ENCODE data around the gene EDEM3. TPM values are rescaled to one million over a fixed set of nuclear protein-coding genes. Genes with fewer than 3 reads are reported as not detected.

The EDEM3 gene
- total RNA-seq, 2 experiments from 2014 or later: 11.5 to 12.4 TPM

GRCh38 chr1:184755226-184756065 is 788 bp upstream of the EDEM3 start:
- Mint-ChIP-seq H3K4me3 (peak overlapping the region; percentile 93), H3K4me1 (peaks cover 30% of the 10 kb centered on the region), H3K27ac (peak overlapping the region; percentile 95), H3K27me3 (peaks cover 8% of the 10 kb centered on the region), H3K36me3 (peaks cover 13% of the 10 kb centered on the region), H3K9me3 (no peaks in the 10 kb centered on the region)
- peak; percentile 20 for DNase-seq

GRCh38 chr1:184753608-184754475 is 816 bp downstream of the EDEM3 start:
- peak; percentile 59 for DNase-seq
- Mint-ChIP-seq H3K9me3 (no peaks in the 10 kb centered on the region), H3K36me3 (peaks cover 13% of the 10 kb centered on the region), H3K4me1 (peaks cover 38% of the 10 kb centered on the region), H3K27me3 (peaks cover 8% of the 10 kb centered on the region), H3K27ac (peak overlapping the region; percentile 95), H3K4me3 (peak overlapping the region; percentile 93)

- H3K4me3 Mint-ChIP-seq: peak overlapping the region; percentile 93
- peak overlapping the region; percentile 95 for H3K27ac Mint-ChIP-seq
- H3K4me1 Mint-ChIP-seq: peaks cover 40% of the 10 kb centered on the region
- peaks cover 8% of the 10 kb centered on the region for H3K27me3 Mint-ChIP-seq
- no peaks in the 10 kb centered on the region for H3K9me3 Mint-ChIP-seq
- DNase-seq: no peak
- H3K36me3 Mint-ChIP-seq: peaks cover 13% of the 10 kb centered on the region
Measured at GRCh38 chr1:184753117-184753516, 1.5 kb downstream of the EDEM3 start.

GRCh38 chr1:184752656-184753055 is 2.0 kb downstream of the EDEM3 start:
- no peak for DNase-seq
- no peaks in the 10 kb centered on the region for H3K9me3 Mint-ChIP-seq
- H3K4me3 Mint-ChIP-seq: peak overlapping the region; percentile 93
- peaks cover 6% of the 10 kb centered on the region for H3K27me3 Mint-ChIP-seq
- H3K4me1 Mint-ChIP-seq: peaks cover 40% of the 10 kb centered on the region
- H3K27ac Mint-ChIP-seq: no peak overlapping the region
- peaks cover 17% of the 10 kb centered on the region for H3K36me3 Mint-ChIP-seq

GRCh38 chr1:184748740-184749139 is 5.9 kb downstream of the EDEM3 start:
- DNase-seq: no peak
- H3K4me1 Mint-ChIP-seq: peaks cover 48% of the 10 kb centered on the region
- H3K36me3 Mint-ChIP-seq: peaks cover 27% of the 10 kb centered on the region
- no peaks in the 10 kb centered on the region for H3K27me3 Mint-ChIP-seq
- no peaks in the 10 kb centered on the region for H3K9me3 Mint-ChIP-seq
- H3K4me3 Mint-ChIP-seq: no peak overlapping the region
- no peak overlapping the region for H3K27ac Mint-ChIP-seq

GRCh38 chr1:184747089-184747955 is 7.3 kb downstream of the EDEM3 start:
- peaks cover 19% of the 10 kb centered on the region for H3K36me3 Mint-ChIP-seq
- no peak for DNase-seq
- peaks cover 43% of the 10 kb centered on the region for H3K4me1 Mint-ChIP-seq
- no peak overlapping the region for H3K4me3 Mint-ChIP-seq
- no peaks in the 10 kb centered on the region for H3K9me3 Mint-ChIP-seq
- H3K27ac Mint-ChIP-seq: no peak overlapping the region
- no peaks in the 10 kb centered on the region for H3K27me3 Mint-ChIP-seq

- DNase-seq: no peak
- no peak overlapping the region for H3K27ac Mint-ChIP-seq
Measured at GRCh38 chr1:184745929-184746638, 8.6 kb downstream of the EDEM3 start.

GRCh38 chr1:184745110-184745509 is 9.5 kb downstream of the EDEM3 start:
- Mint-ChIP-seq H3K27me3 (no peaks in the 10 kb centered on the region), H3K9me3 (no peaks in the 10 kb centered on the region), H3K4me1 (peaks cover 51% of the 10 kb centered on the region), H3K36me3 (peaks cover 26% of the 10 kb centered on the region), H3K27ac (peak overlapping the region; percentile 23), H3K4me3 (no peak overlapping the region)
- no peak for DNase-seq

More at GRCh38 chr1:184745929-184746638, 8.6 kb downstream of the EDEM3 start:
- H3K36me3 Mint-ChIP-seq: peaks cover 22% of the 10 kb centered on the region
- peaks cover 48% of the 10 kb centered on the region for H3K4me1 Mint-ChIP-seq
- no peak overlapping the region for H3K4me3 Mint-ChIP-seq
- no peaks in the 10 kb centered on the region for H3K9me3 Mint-ChIP-seq
- no peaks in the 10 kb centered on the region for H3K27me3 Mint-ChIP-seq

GRCh38 chr1:184743062-184743756 is 11.4 kb downstream of the EDEM3 start:
- Mint-ChIP-seq H3K4me3 (no peak overlapping the region), H3K4me1 (peaks cover 40% of the 10 kb centered on the region), H3K9me3 (no peaks in the 10 kb centered on the region), H3K27me3 (no peaks in the 10 kb centered on the region), H3K36me3 (peaks cover 26% of the 10 kb centered on the region), H3K27ac (peak overlapping the region; percentile 82)
- no peak for DNase-seq

GRCh38 chr1:184740344-184740743 is 14.3 kb downstream of the EDEM3 start:
- no peaks in the 10 kb centered on the region for H3K9me3 Mint-ChIP-seq
- H3K36me3 Mint-ChIP-seq: peaks cover 22% of the 10 kb centered on the region
- H3K4me1 Mint-ChIP-seq: peaks cover 28% of the 10 kb centered on the region
- H3K27ac Mint-ChIP-seq: no peak overlapping the region
- DNase-seq: no peak
- no peak overlapping the region for H3K4me3 Mint-ChIP-seq
- H3K27me3 Mint-ChIP-seq: no peaks in the 10 kb centered on the region

GRCh38 chr1:184739796-184740195 is 14.9 kb downstream of the EDEM3 start:
- no peak for DNase-seq
- Mint-ChIP-seq H3K9me3 (no peaks in the 10 kb centered on the region), H3K36me3 (peaks cover 19% of the 10 kb centered on the region), H3K4me3 (no peak overlapping the region), H3K27ac (no peak overlapping the region), H3K4me1 (peaks cover 23% of the 10 kb centered on the region), H3K27me3 (no peaks in the 10 kb centered on the region)

- H3K36me3 Mint-ChIP-seq: peaks cover 16% of the 10 kb centered on the region
- no peak overlapping the region for H3K4me3 Mint-ChIP-seq
- H3K27me3 Mint-ChIP-seq: no peaks in the 10 kb centered on the region
- no peak for DNase-seq
- H3K4me1 Mint-ChIP-seq: peaks cover 20% of the 10 kb centered on the region
- no peak overlapping the region for H3K27ac Mint-ChIP-seq
- H3K9me3 Mint-ChIP-seq: no peaks in the 10 kb centered on the region
Measured at GRCh38 chr1:184739070-184739469, 15.6 kb downstream of the EDEM3 start.

- Mint-ChIP-seq H3K4me3 (no peak overlapping the region), H3K4me1 (no peaks in the 10 kb centered on the region), H3K27me3 (no peaks in the 10 kb centered on the region), H3K36me3 (peaks cover 17% of the 10 kb centered on the region), H3K9me3 (no peaks in the 10 kb centered on the region), H3K27ac (no peak overlapping the region)
- DNase-seq: no peak
Measured at GRCh38 chr1:184734980-184735379, 19.7 kb downstream of the EDEM3 start.
